GM23248 (cell line): ENCODE results near the gene PLXNB3.

Experiments used
- EZH2 ChIP-seq: fragments of 200-600 bp; sonication (generic); IDR thresholded peaks from 2 replicates; pipeline ENCODE4 v1.6.1; 2018; ENCODE audit warnings: antibody characterized with exemption, mild to moderate bottlenecking; ENCODE audit not compliant: insufficient read depth, poor library complexity, severe bottlenecking
- EZH2phosphoT487 ChIP-seq: fragments of 200-600 bp; sonication (generic); IDR thresholded peaks from 2 replicates; pipeline ENCODE4 v1.6.1; 2018; ENCODE audit warnings: antibody characterized with exemption, moderate library complexity, mild to moderate bottlenecking, low read depth; ENCODE audit not compliant: insufficient read depth

GRCh38 chrX:153804100-153804595 is 40.1 kb downstream of the PLXNB3 start:
- no peak for TF ChIP-seq EZH2
- TF ChIP-seq EZH2phosphoT487, result no peak
